K562 (cell line): ENCODE measurements around the gene ASMTL. TPM values are rescaled to one million over a fixed set of nuclear protein-coding genes. Genes with fewer than 3 reads are reported as not detected.

Source experiments
- ATAC-seq: fragments of 200-7000 bp; cut with Tn5 transposase; 3 replicates; pipeline ENCODE4 v1.9.1; 2020; ENCODE audit warnings: moderate library complexity
- BruUV-seq: library from RNA; stranded (reverse); fragments of 400-500 nt; replicated peaks from 2 replicates; lab custom pipeline; 2021; lab: Mats Ljungman, UMichigan
- CTCF ChIA-PET: fragments of 300-600 bp; formaldehyde crosslinking; extraction: SDS; loops from one replicate; lab custom pipeline; 2021; ENCODE audit warnings: low intra/inter-chr PET ratio; lab: Yijun Ruan, JAX
- POLR2A ChIA-PET: fragments of 300-600, 350-650 bp; sonication (Branson Sonifier 250); formaldehyde crosslinking; extraction: SDS; loops from one replicate; lab custom pipeline; 2021; ENCODE audit warnings: antibody characterized with exemption, inconsistent platforms; lab: Yijun Ruan, JAX
- DNase-seq, 4 experiments: peaks; one replicate each; pipeline versions ENCODE4 v3.0.0 to v3.0.0-alpha.2; 2011 to 2018; ENCODE audit warnings: low spot score in 3 of 4, mixed read lengths in 3 of 4; ENCODE audit errors: extremely low read depth in 1 of 4
- FAIRE-seq: peaks from 2 replicates; lab custom pipeline; 2011; peaks lifted over from hg19 to GRCh38; lab: Jason Lieb, UNC
- H2AFZ ChIP-seq: 2 replicates; pipeline ENCODE4 v1.6.0; 2011; ENCODE audit warnings: low read depth, low read length, control low read depth, inconsistent platforms
- H3K27ac ChIP-seq: fragments of 200-600 bp; 3 replicates; pipeline ENCODE4 v1.8.0; 2011; ENCODE audit warnings: low read depth, mild to moderate bottlenecking, control low read depth, inconsistent platforms, low read length, moderate library complexity, mixed read lengths; ENCODE audit errors: extremely low read depth
- H3K27me3 ChIP-seq, 2 experiments: fragments of 300-600 bp in 1 of 2; 2 replicates in 1 of 2; 3 replicates in 1 of 2; pipeline versions ENCODE4 v1.6.0 to v1.8.0; 2011; ENCODE audit warnings: inconsistent platforms in 2 of 2, low read length in 2 of 2, mild to moderate bottlenecking in 1 of 2, mixed read lengths in 1 of 2, moderate library complexity in 1 of 2; ENCODE audit not compliant: control insufficient read depth in 2 of 2, insufficient read depth in 2 of 2
- H3K36me3 ChIP-seq: fragments of 300-600 bp; 3 replicates; pipeline ENCODE4 v1.8.0; 2011; ENCODE audit warnings: mild to moderate bottlenecking, low read length, inconsistent platforms; ENCODE audit not compliant: control insufficient read depth, insufficient read depth
- H3K4me1 ChIP-seq, 2 experiments: fragments of 200-600 bp in 1 of 2; replicated peaks in 1 of 2; 2 replicates in 1 of 2; 3 replicates in 1 of 2; pipeline versions ENCODE4 v1.5.1 to v1.8.0; 2011; ENCODE audit warnings: inconsistent platforms in 2 of 2, low read length in 2 of 2, mild to moderate bottlenecking in 1 of 2, mixed read lengths in 1 of 2, moderate library complexity in 1 of 2; ENCODE audit not compliant: control insufficient read depth in 2 of 2, insufficient read depth in 2 of 2
- H3K4me2 ChIP-seq: 2 replicates; pipeline ENCODE4 v1.6.1; 2011; ENCODE audit warnings: low read length, control low read depth, inconsistent platforms, mixed read lengths; ENCODE audit not compliant: insufficient read depth
- H3K4me3 ChIP-seq: fragments of 200-600 bp; sonication (generic), shearing (Covaris generic); 2 replicates; pipeline ENCODE4 v1.5.1; 2016; ENCODE audit warnings: control low read depth, inconsistent platforms
- H3K79me2 ChIP-seq: fragments of 200-600 bp; 3 replicates; pipeline ENCODE4 v1.8.0; 2011; ENCODE audit warnings: low read length, inconsistent platforms; ENCODE audit not compliant: control insufficient read depth, insufficient read depth
- H3K9ac ChIP-seq, 2 experiments: 2 replicates each; pipeline versions ENCODE4 v1.6.0 to v1.6.1; 2011; ENCODE audit warnings: low read depth in 2 of 2, low read length in 2 of 2, control low read depth in 1 of 2, inconsistent platforms in 1 of 2, mild to moderate bottlenecking in 1 of 2, mixed read lengths in 1 of 2; ENCODE audit not compliant: insufficient read depth in 1 of 2
- H3K9me1 ChIP-seq: one replicate; pipeline ENCODE4 v1.6.0; 2011; ENCODE audit warnings: inconsistent platforms, mild to moderate bottlenecking, low read length, moderate library complexity; ENCODE audit not compliant: control insufficient read depth, insufficient read depth
- H3K9me3 ChIP-seq: replicated peaks from 2 replicates; pipeline ENCODE4 v1.5.1; 2011; ENCODE audit warnings: low read depth, low read length, inconsistent platforms; ENCODE audit not compliant: control insufficient read depth, insufficient read depth
- H4K20me1 ChIP-seq: replicated peaks from 2 replicates; pipeline ENCODE4 v1.6.1; 2011; ENCODE audit warnings: low read length, inconsistent platforms, mixed read lengths; ENCODE audit not compliant: control insufficient read depth, insufficient read depth
- ATF1 ChIP-seq, 2 experiments: fragments of 450-650 bp in 1 of 2; IDR thresholded peaks; 2 replicates each; pipeline ENCODE4 v1.6.1; 2016; ENCODE audit warnings: missing compliant biosample characterization in 1 of 2, missing genetic modification characterization in 1 of 2
- FIP1L1 ChIP-seq: fragments of 200-400 bp; formaldehyde crosslinking; IDR thresholded peaks from 2 replicates; pipeline ENCODE4 v1.6.1; 2018; ENCODE audit warnings: mild to moderate bottlenecking, low read depth, low read length; ENCODE audit not compliant: poor library complexity, severe bottlenecking
- ZBTB17 ChIP-seq: fragments of 450-650 bp; formaldehyde crosslinking; IDR thresholded peaks from 2 replicates; pipeline ENCODE4 v1.4.0; 2020; ENCODE audit warnings: mild to moderate bottlenecking
- ZC3H4 ChIP-seq: sonication (generic); formaldehyde crosslinking; IDR thresholded peaks from 2 replicates; pipeline ENCODE4 v1.9.0; 2021; ENCODE audit warnings: missing genetic modification reagents, borderline replicate concordance
- ZNF274 ChIP-seq: IDR thresholded peaks from 2 replicates; pipeline ENCODE4 v1.6.1; 2011; ENCODE audit warnings: low read depth, mild to moderate bottlenecking, low read length, moderate library complexity, borderline replicate concordance
- ZNF57 ChIP-seq: fragments of 450-650 bp; formaldehyde crosslinking; IDR thresholded peaks from 2 replicates; pipeline ENCODE4 v1.4.0; 2020; ENCODE audit warnings: mild to moderate bottlenecking, moderate library complexity
- WGBS: fragments of 100-300 bp; shearing (Covaris generic); methylation state at CpG from one replicate; pipeline ENCODE4 v1.1.6; 2016; ENCODE audit warnings: low coverage, mixed read lengths; ENCODE audit not compliant: insufficient coverage; ENCODE audit errors: missing lambda C conversion rate; 5-methylcytosine and 5-hydroxymethylcytosine counted together
- in situ Hi-C: fragments of 300-500 bp; cut with MboI; formaldehyde crosslinking; loops from 4 replicates; pipeline ENCODE4 v1.15.0; 2018; ENCODE audit warnings: inconsistent platforms, mixed read lengths
- intact Hi-C: fragments of 100-400 bp; cut with micrococcal nuclease; formaldehyde crosslinking; loops from 2 replicates; pipeline ENCODE4 v1.14.2; 2022
- polyA plus RNA-seq, 8 experiments: library from polyadenylated mRNA; depleted of rRNA in 4 of 8; stranded (reverse) in 5 of 8; unstranded in 3 of 8; fragments of >200 nt; fragmentation: Nextera tagmentation in 2 of 8; fragmentation: Illumina TruSeq in 1 of 8; extraction: Ambion mirVana in 2 of 8; extraction: Trizol in 1 of 8; gene quantifications; 2 replicates each; pipeline versions ENCODE4 v1.2.1 to v1.2.3, GENCODE V29; 2011 to 2014; ENCODE audit warnings: inconsistent platforms in 1 of 8, missing spikeins in 1 of 8
- total RNA-seq, 7 experiments: library from RNA; depleted of rRNA in 6 of 7; stranded (reverse); fragments of >200 nt in 6 of 7; fragmentation: Illumina TruSeq in 2 of 7; extraction: Trizol in 2 of 7; gene quantifications; 2 replicates each; pipeline versions ENCODE4 v1.2.1 to v1.2.3, GENCODE V29; 2011 to 2021; ENCODE audit warnings: low replicate concordance in 1 of 7
- TF ChIP-seq, protein P1 (sequence below): sonication (generic); formaldehyde crosslinking; IDR thresholded peaks from 2 replicates; pipeline ENCODE4 v1.9.0; 2022; ENCODE audit warnings: mild to moderate bottlenecking, missing genetic modification reagents

Gene ASMTL
- total and polyA plus RNA-seq, 9 of the 15 experiments (the other 6 are each of a cell fraction or from before 2014, with no cell fraction given): 0.56 to 20.6 (median 7.6) TPM

DNA sequence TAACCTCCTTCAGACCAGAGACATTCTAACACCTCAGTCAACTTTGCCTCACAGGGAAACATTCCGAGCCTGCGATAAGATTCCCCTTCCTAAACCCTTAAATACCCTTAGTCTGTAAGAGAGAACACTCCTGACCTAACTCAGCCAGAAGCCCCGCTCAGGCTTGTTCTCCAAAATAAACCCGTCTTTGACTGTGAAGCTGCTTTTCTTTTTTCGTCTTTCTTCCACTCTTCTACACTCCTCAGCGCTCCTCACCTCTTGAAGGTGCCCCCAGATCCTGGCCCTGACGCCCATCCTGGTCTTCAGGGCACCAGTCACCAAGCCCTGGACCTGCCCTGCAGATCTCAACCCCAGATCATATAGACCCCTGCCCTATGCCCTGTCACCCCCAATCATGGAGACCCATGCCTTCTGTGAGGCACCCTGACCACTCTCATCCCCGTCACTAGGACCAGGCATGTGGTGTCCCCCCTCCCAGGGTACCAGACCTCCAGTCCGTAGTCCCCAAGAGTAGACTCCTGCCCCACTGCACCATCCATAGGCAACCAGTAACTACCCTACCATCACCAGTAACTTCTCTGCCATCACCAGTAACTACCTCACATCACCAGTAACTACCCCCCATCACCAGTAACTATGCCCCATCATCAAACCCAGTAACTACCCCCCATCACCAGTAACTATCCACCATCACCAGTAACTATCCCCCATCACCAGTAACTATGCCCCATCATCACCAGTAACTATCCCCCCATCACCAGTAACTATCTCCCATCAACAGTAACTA is 3.5 kb downstream of the ASMTL start:
- Histone ChIP-seq H3K79me2 (peaks cover 16% of the 10 kb centered on the region), H3K4me1 (peaks cover 0 to 12% of the 10 kb centered on the region in 2 experiments; a peak in 2 of 5 replicates), H3K9me1 (no peaks in the 10 kb centered on the region), H3K27ac (no peak overlapping the region), H3K4me2 (no peak overlapping the region), H3K4me3 (no peak overlapping the region), H2AFZ (no peak overlapping the region), H3K36me3 (0 out of 3 replicates have a peak, but pooled peaks cover 2% of the 10 kb centered on the region), H3K27me3 (no peaks in the 10 kb centered on the region), H3K9me3 (no peaks in the 10 kb centered on the region; the same call in none of the 2 replicates), H4K20me1 (no peaks in the 10 kb centered on the region), H3K9ac (no peak overlapping the region)
- 89% methylated on average over 9 of the region's 9 CpGs for WGBS
- in situ Hi-C loops (no loop called here), intact Hi-C loops (no loop called here)
- TF ChIP-seq ZNF57 (no peak), ZC3H4 (CRISPR knock-in tag) (no peak), ZBTB17 (CRISPR knock-in tag) (no peak), ZNF274 (no peak), ATF1 (CRISPR knock-in tag; IDR thresholded peaks at IDR 0.05) (no peak), ATF1 (tag; IDR thresholded peaks at IDR 0.05) (no peak), FIP1L1 (no peak)
- TF ChIP-seq, protein P1, sequence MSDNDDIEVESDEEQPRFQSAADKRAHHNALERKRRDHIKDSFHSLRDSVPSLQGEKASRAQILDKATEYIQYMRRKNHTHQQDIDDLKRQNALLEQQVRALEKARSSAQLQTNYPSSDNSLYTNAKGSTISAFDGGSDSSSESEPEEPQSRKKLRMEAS: no peak
- FAIRE-seq (no peak), DNase-seq (no peak), ATAC-seq (no peak)
- CTCF ChIA-PET: no interaction called here
- no TSS peak for BruUV-seq
- POLR2A ChIA-PET: no interaction called here
